ENCODE data around the gene FREY1.

The FREY1 gene

DNA sequence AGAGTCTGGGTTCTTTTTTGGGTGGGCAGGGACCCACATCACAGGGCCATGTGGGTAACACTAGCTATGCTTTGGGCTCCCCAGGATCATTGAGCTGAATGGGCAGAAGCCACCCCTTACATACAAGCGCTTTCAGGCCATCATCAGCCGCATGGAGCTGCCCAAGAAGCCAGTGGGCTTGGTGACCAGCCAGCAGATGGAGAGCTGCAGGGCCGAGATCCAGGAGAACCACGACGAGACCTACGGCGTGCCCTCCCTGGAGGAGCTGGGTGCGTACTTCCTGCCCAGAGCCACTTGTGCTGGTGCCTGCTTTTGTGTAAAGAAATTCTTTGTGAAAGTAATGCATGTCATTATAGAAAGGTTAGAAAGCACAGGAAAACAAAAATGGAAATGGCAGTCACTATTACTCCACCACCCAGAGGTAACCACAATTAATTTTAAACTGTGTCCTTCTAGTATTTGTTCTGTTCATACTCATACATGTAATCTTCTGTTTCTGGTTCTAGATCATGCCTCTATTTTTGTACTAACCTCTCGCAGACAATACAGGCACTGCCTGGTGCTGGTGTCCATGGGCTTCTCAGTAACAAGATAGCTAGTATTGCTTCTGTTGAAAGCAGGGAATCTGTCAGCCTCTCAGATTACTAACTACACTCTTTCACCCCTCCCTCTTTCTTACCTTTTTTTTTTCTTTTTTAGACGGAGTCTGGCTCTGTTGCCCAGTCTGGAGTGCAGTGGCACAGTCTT, 46.1 kb downstream of the FREY1 start:
- DNase-seq: no peak

DNA sequence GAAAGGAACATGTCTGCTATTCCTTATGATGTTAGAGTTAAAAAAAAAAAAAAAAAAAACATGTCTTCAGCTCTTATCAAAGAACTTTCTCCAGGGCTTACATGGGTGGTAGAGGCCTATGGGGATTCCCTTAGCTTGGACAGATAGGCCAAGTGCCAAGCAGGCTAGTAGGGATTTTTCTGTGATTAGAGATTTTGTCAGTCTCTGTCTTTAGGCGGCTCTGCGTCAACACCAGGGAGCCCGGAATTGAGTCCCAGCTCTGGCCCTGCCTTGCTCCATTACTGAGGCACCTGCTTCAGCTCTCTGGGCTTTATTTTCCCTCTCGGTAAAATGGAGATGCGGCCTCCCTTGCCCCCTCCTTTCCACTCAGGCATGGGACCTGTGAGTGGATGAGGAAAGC, 46.7 kb downstream of the FREY1 start:
- no peak for DNase-seq

DNA sequence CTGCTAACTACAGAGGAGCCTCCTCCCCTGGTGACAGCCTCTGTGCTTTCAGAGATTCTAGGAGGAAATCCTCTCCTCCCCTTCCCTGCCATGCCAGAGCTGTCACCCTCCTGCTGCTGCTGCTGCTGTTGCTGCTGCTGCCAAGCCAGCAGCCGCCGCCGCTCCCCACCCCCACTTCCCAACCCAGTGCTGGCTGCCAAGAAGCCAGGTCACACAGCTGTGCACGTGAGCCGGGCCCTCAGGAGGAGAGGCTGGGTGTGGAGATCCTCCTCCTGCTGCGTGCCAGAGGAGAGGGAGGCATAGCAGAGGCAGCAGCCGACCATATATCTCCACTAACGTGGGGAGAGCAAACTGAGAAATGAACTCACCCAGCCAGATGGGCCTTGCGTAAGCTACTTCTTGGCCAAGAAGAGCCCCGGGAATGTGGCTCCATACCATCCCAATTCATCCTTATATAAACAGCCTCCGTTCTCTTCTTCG, 47.4 kb downstream of the FREY1 start:
- DNase-seq: peak; percentile 24

DNA sequence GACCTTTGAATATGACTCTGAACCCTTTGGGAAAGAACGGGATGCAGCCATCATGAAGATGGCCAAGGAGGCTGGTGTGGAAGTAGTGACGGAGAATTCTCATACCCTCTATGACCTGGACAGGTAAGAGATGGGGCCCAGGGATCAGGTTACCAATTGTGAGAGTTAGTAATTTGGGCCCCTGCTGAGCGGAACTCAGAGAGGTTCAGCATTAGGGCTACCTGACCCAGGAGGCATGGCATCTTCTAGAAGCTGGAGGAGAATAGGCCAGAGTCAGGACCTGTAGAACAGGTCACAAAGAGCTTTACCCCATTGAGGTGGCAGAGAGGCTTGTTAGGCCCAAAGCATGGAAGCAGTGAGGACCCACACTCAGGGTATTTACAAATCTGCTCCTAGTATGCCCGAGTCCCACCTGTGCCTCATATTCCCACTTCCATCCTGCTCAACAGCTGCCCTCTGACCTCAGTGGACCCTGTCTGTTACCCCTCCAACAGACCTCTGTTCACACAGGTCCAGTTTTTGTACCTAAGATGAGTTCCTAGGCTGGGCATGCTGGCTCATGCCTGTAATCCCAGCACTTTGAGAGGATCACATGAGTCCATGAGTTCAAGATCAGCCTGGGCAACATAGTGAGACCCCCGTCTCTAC, 48.2 kb downstream of the FREY1 start:
- no peak for DNase-seq

DNA sequence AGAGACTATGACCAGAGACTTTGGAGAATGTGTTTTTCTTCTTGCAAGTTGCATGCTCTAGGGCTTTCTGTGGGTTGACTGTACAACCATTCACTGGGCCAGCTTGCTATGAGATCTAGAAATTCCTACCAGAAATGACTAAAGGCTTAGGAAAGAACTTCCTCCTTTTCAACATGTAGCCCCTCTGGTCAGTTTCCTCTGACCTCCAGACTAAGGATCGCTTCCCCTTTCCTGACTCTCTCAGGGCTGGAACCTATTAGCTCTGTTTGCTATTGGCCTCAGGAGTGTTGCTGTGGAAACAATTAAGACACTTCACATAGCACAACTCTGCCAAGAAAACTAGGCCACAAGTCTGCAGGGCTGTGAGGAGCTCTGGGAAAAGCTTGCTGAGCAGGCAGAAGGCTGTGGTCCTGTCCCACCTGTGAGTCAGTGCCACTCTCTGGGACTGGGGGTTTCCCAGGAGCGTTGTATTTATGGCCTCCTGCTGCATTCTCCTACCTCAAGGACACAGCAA, 49.1 kb downstream of the FREY1 start:
- no peak for DNase-seq

All from cortex of kidney (tissue), 1 donor.